HG02610 (cell line): ENCODE results near the gene ZIC1.

ENCODE experiments used
- ATAC-seq: cut with Tn5 transposase; IDR thresholded peaks from one replicate; pipeline ENCODE4 v1.9.1; 2021; ENCODE audit warnings: mild to moderate bottlenecking, moderate library complexity; ENCODE audit not compliant: unreplicated experiment

The ZIC1 gene

GRCh38 chr3:147409143-147410115, at the start of gene ZIC1:
TSS of gene ZIC1 (plus strand) at chr3:147409365. CDS start at chr3:147410113, 748 bp downstream.
- ATAC-seq: no peak

DNA sequence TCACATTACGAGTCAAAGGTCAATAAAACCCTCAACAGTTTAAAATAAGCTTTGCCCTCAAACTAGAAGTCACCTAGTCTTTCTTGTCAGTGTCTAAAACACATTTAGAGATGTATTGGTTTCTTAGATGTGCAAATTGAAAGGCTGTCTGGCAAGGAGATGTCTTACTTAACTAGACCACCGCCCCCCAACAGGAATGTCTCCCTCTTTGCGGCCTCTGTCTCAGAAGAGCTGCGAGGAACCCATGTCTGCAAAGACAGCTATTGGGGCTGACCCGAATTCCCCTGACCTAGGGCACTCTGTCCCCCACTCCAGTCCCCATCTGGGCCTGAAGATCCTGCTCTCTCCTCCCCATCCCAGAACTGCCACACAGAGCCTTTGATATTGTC, 49.1 kb upstream of the ZIC1 start:
- no peak for ATAC-seq

DNA sequence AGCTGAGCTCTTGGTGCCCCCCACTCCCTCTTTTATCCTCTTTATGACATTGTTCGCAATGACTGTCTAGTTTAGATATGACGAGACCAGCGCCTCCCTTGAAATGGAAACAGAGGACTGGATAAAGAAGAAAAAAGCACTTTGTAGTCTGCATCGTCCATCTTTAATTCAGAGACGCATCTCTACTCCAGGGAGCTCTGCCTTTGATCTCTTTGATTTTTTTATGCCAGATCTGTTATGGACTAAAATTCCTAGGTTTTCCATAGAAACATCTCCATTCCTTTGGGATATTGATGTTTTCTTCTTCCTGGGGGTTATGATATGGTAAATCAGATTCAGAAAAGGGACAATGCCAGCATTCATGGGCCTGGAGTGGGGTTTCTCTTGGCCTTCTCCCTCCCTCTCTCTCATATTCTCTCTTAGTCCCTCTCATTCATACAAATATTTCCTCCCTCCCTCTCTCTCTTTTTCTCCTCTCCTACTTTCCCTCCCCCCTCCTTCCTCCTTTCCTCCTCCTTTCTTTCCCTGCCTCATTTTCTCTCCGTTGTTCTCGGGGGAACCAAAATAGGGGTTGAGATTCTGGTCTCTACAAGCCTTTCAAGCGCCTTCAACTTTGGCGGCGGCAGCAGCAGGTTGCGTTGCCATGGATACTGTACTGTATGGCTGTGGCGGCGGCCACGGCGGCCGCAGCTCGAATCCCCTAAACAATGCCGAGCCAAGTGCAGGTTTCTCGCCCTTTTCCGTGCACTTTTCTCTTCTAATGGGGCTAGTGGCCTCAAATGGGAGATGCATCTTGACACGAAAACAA, 48.3 kb upstream of the ZIC1 start:
- ATAC-seq: no peak

DNA sequence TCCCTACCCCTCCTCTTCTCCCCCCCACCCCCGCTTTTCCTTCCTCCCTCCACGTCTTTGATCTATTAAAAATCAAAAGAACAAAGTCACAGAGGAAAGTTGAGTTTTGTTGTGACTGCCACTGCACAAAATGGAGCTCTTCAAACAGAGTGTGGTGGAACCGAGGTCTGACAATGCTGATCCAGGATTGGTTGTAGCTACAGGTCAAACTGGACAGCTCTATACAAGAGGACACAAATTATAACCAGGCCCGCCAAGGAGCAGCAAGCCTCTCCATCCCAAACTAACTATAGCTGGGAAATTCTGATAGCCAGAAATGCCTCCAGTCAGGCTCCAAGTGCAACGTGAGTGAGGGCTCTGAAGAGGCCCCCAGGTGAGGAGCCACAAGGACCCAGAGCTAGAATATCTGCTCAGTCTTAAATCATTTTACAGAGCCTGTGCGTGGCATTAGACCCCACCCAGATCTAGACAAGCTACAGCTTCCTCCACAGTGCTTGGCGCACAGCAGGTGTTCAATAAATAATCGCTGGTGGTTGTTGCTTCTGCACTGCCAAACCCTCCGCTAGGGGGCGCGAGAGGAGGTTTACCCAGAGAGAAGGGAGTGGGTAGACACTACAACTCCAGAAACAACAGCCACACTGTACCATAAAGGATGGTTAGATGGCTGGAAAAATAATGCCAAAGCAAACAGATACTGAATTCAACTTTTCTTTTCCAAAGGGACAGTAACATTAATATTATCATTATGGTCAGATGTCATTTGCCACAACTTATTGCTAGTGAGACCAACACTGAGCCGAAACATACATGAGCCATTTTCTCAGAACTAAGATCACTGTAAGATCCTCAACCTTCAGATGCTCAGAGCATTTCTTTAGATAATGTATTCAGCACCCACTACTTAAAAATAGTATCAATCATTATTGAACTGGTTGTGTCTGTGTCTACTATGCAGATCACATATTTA, 47.4 kb upstream of the ZIC1 start:
- no peak for ATAC-seq

GRCh38 chr3:147364771-147365170, 44.4 kb upstream of the ZIC1 start:
- no peak for ATAC-seq

DNA sequence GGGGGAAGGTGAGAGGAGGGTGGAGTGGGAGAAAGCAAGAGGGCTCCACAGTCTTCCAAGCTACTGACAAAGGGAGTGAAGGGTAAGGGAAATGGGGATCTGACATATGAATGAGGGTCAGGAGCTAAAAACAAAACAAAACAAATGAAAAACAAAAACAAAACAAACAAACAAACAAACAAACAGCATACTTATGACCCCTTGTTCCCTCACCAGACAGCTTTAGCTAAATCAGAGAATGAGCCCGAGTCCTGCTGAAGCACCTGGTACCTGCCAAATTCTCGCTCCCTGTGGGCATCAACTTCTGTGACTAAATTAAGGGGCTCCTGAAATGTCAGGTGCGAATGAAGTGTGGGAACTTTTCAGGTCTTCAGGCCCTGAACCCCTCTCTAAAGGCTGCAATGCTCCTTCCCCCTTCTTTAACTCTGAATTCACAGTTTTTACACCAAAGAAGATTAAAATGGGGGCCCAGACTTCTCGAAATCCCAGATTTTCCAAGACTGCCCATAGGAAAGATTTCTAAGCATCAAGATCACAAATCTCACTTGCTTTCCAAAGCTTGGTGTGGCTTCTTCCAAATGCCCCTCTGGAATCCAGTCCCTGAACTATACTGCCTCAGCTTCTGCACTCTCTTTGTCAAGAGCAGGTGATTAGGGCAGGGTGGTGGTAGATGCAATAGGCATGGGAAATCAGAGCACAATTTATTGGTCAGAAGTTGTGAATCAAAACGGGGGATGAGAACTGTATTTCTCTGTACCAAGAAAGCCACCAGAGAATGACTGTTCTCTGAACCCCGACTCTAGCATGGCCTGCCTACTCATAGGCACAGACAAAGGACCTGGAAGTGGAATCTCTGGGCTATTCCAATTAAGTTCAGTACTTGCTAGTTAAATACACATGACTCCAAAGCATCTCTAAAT, 43.7 kb upstream of the ZIC1 start:
- no peak for ATAC-seq

DNA sequence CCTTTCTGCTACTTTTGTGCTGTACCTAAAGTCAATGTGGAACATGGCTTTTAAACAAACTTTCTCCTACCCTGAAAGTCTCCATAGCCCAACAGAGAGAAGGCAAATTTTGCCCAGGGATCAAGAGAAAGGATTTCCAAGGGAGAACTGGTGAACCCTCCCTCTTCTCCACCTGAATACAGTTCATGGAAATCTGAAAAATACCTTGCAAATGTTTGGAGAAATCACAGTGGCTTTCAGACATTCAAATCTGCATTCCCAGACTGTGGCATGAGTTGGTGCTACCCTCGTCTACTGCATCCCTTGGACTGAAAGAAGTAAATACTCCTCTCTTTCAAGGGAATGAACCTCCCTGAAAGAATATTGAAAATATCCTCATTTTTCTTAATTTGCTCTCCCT, 41.5 kb upstream of the ZIC1 start:
- no peak for ATAC-seq

DNA sequence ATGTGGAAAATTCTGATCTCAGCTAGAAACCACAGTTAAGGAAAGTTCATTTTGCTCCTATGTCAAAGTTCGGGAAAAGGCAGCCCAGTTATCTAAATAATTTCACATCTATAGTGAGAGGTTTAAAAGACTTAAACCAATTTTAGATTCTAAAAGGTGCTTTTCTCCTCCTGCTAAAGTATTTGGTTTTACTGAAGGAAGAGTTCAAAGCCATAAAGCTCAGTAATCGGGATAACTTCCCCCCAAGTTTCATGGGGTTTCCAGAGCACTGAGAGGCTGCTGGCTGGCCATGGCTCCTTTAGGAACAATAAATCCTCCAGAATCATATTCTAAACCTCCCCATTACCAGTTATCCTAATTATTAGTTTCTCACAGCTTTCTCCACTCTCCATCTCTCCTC, 41.0 kb upstream of the ZIC1 start:
- ATAC-seq: no peak

DNA sequence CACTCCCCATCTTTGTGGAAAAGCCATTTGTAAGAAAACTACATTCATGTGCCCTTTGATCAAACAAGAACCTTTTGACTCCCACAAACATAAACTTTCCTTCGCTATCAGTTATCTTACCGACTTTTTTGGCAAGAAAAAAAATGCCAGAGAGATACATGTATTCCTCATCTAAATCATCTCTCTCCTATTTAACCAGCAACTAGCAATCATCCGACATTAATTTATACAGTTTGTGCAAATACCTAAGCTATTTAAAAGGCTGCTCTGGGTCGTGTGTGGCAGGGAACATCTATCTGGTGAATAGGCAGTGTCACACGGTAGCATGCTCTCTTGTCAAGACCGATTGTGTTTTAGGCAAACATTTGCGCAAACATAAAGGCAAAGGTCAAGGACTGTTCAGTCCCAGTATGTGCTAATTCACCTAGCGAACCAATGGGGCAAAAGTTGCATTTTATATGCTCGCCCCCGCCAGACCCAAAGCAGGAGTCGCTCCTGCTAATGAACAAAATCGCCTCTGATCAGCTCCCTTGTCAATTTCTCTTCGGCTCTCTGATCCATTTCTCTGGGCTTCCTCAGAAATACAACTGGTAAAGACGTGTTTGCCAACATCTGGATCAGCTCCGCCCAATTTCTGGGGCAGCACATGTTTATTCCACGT, 40.5 kb upstream of the ZIC1 start:
- no peak for ATAC-seq

DNA sequence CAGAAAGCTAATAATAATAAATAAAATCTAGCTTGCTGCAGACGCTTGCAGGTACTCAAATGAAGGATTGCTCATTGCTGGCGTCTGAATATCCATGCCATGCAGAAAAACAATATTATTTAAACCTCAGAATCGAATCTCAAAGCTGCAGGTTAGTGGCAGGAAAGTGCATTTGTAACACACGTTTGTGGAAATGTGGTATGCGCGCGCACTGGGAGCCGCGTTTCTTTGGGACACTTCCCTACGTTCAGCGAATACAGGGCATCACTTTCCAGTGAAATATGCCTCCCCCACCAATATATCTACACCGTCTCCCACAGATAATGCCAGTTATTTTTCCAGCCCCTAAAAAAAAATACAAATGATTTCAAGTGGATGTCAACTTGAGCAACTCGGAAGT, 39.9 kb upstream of the ZIC1 start:
- ATAC-seq: no peak

DNA sequence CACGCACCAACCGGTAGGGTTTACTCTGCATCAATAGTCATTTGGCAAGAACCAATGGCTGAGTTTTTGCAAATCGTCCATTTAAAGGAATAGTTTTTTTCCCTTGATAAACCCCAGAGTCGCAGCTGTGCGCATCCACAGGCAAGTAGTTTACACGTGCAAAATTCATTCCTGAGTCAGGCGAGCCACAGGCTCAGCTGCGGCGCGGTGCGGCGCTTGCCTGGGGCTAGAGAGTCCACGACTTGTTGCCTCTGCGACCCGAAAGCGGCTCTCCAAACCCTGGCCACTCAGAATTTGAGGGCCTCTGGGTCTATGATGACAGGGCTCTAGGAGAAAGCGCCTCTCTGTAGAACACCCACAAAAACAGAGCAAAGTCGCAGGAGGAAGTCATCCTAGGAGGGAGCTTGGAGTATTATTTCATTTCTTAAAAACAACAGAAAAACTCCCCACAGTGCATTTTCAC, 39.5 kb upstream of the ZIC1 start:
- no peak for ATAC-seq

DNA sequence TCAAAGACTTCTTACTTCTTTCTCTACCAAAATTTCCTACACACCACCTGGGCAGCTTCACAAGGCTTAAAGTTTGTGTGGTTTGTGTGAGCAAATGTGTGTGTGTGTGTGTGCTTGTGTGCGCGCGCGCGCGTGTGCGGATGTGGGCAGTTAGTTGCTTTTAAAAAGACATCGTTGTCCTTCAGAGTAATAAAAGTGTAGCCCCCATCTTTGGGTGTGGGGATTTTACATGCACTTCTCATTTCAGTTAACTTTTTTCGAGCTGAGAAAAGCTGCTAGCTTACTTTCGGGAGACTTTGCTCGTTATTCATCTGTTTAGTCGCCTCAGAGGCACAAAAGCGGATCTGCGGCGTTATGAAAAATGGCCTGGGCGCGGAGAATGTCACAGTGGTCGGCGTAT, 38.8 kb upstream of the ZIC1 start:
- no peak for ATAC-seq

DNA sequence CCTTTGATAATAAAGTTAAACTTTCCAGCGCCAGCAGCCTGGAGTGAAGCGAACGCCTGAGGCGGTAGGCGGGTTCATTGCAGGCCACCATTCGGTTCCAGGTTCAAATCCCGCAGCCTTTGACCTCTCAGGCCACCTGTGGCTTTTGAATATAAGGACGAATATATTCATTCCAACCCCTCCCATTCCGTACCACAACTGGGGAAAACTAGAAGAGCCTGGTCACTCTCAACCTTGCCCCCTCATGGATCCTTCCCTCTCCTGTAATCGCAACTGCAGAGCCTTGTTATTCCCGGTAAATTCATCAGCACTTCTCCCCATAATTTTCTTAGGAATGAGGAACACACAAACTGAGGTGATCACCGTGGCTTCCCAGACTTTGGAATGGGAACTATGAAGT, 38.0 kb upstream of the ZIC1 start:
- ATAC-seq: no peak

GRCh38 chr3:147371771-147372340, 37.3 kb upstream of the ZIC1 start:
- no peak for ATAC-seq

DNA sequence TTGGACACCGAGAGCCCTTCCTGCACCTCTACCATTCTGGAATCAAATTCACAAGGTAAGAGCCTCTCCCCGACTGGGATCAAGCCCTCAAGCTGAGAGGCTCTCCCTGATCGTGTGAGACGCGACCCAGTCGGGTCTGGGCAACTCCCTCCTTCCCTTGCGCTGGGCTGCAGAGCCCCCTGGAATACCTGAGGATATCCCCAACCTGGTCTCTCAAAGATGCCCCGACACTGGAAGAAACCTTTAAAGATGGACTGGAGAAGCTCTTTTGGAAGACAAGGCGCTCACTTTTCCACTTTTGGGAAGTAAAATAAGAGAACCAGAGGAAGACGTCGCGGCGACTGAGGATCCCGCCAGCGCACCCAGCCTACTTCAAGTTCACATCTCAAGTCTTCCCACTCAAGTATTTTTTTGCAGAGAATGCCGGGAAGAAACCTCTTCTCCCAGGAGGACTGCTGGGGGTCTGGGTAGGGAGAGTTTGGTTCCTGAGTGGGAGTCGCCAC, 36.6 kb upstream of the ZIC1 start:
- ATAC-seq: no peak

DNA sequence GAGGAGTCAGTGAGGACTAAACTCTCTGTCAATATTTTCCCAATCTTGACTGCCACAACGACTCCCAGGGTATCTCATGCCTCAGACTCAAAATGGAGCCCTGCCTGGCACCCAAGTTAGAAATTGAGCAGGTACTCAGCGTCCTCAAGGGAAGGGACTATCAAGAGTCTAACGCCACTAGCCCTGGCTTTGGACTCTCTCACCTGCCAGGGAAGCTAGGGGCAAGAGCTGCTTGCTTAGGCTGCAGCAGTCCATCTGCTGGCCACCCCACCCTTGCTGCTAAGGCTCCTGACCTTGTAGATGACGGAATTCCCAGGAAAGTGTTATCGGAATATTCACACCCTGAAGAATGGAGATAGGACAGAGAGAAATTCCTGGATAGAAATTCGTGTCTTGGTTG, 35.9 kb upstream of the ZIC1 start:
- no peak for ATAC-seq

GRCh38 chr3:147377412-147378367, 31.5 kb upstream of the ZIC1 start:
- ATAC-seq: no peak
